ENCODE results near the gene CREB3L1.

CREB3L1 gene

DNA sequence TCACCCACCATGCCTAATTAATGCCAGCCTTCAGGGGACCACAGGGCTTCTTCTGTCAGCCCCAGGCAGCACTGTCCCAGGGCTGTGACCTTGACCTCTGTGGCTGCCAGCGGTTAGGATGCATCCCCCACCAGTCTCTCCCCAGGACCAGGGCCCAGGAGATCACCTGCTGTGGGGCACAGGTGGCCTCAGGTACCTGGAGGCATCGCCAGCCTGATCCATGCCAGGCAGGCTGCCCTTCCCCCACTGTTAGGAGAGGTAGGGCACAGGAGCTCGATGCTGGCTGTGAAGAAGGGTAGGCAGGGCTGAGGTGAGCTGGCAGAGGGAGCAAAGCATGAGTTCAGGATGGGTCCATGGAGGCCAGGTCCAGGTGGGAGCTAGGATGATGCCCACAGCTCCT, 87.3 kb downstream of the CREB3L1 start:
- ChIA-PET CTCF (interaction anchor here (1.0 to 27.5 kb wide), 10 partner anchors 13 to 204 kb away, joined by 3 to 498 read pairs (median 4); partner anchors contain the start of gene DGKZ), POLR2A (no interaction called here)
- no peak overlapping the region for H3K4me3 ChIP-seq (ENCODE audit: low read depth, low read length)
- TF ChIP-seq, protein P1, sequence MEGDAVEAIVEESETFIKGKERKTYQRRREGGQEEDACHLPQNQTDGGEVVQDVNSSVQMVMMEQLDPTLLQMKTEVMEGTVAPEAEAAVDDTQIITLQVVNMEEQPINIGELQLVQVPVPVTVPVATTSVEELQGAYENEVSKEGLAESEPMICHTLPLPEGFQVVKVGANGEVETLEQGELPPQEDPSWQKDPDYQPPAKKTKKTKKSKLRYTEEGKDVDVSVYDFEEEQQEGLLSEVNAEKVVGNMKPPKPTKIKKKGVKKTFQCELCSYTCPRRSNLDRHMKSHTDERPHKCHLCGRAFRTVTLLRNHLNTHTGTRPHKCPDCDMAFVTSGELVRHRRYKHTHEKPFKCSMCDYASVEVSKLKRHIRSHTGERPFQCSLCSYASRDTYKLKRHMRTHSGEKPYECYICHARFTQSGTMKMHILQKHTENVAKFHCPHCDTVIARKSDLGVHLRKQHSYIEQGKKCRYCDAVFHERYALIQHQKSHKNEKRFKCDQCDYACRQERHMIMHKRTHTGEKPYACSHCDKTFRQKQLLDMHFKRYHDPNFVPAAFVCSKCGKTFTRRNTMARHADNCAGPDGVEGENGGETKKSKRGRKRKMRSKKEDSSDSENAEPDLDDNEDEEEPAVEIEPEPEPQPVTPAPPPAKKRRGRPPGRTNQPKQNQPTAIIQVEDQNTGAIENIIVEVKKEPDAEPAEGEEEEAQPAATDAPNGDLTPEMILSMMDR (IDR thresholded peaks at IDR 0.05; ENCODE audit: insufficient read depth, low read length, missing control alignments): no peak
- no peak for DNase-seq (ENCODE audit: low read depth, low spot score)

DNA sequence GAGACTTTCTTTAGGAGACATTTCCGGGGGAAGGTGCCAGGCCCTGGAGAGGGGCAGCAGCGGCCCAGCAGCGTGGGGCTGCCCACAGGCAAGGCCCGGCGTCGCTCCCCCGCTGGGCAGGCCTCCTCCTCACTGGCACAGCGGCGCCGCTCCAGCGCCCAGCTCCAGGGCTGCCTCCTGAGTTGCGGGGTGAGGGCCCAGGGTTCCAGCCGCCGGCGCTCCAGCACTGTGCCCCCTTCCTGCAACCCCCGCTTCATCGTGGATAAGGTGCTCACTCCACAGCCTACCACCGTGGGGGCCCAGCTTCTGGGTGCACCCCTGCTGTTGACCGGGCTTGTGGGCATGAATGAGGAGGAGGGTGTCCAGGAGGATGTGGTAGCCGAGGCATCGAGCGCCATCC, 88.8 kb downstream of the CREB3L1 start:
- POLR2A ChIA-PET: interaction anchor here (0.6 kb wide), 1 partner anchor 268 kb away, joined by 3 read pairs; no protein-coding TSS in a partner anchor
- no peak overlapping the region for H3K4me3 ChIP-seq (ENCODE audit: low read depth, low read length)
- TF ChIP-seq, protein P1 (IDR thresholded peaks at IDR 0.05; ENCODE audit: insufficient read depth, low read length, missing control alignments): no peak
- no peak for DNase-seq (ENCODE audit: low read depth, low spot score)
- CTCF ChIA-PET: interaction anchor here (0.6 to 27.5 kb wide), 13 partner anchors 12 to 640 kb away, joined by 3 to 498 read pairs (median 3); partner anchors contain the start of genes CREB3L1 and DGKZ

DNA sequence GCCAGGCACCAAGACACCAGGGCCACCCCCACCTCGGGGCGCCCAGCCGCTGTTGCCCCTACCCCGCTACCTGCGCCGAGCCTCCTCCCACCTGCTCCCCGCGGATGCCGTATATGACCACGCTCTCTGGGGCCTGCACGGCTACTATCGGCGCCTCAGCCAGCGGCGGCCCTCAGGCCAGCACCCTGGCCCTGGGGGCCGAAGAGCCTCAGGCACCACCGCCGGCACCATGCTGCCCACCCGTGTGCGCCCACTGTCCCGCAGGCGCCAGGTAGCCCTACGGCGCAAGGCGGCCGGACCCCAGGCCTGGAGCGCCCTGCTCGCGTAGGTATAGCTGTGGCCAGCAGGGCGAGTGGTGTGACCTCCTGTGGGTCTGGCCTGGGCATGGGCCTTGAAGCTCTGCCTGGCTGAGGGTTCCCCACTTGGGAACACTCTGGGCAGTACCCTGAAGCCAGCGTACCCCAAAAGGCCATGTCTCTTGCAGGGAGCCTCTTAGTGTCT, 89.2 kb downstream of the CREB3L1 start:
- POLR2A ChIA-PET: no interaction called here
- no peak overlapping the region for H3K4me3 ChIP-seq (ENCODE audit: low read depth, low read length)
- CTCF ChIA-PET: interaction anchor here (0.6 to 27.5 kb wide), 14 partner anchors 10 to 639 kb away, joined by 3 to 498 read pairs (median 4); partner anchors contain the start of genes CREB3L1 and DGKZ
- TF ChIP-seq, protein P1 (IDR thresholded peaks at IDR 0.05; ENCODE audit: insufficient read depth, low read length, missing control alignments): no peak
- DNase-seq (ENCODE audit: low read depth, low spot score): no peak

DNA sequence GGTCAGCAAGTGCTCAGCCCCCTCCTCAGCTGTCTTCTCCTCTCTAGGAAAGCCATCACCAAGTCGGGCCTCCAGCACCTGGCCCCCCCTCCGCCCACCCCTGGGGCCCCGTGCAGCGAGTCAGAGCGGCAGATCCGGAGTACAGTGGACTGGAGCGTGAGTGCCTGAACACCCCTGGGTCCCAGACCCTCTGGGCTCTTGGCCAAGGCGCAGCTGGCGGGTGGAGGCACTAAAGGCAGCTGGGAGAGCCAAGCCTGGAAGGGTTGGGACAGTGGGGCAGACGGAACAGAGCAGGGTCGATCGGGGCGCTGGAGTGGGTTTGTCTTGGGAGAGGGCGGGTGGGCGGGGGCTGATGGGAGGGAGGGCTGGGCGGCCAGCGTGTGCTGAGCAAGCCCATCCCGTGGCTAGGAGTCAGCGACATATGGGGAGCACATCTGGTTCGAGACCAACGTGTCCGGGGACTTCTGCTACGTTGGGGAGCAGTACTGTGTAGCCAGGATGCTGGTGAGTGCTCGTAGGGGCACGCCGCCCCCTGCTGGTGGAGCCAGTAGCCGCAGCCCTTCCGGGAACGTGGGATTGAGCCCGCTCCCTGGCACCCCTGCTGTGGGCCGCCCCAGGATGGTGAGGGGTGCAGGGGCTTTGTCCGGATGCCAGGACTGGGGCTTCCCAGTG, 89.9 kb downstream of the CREB3L1 start:
- DNase-seq (ENCODE audit: low read depth, low spot score): no peak
- TF ChIP-seq, protein P1 (IDR thresholded peaks at IDR 0.05; ENCODE audit: insufficient read depth, low read length, missing control alignments): peak; percentile 89
- ChIA-PET CTCF (interaction anchor here (0.6 to 27.5 kb wide), 27 partner anchors 9 to 320 kb away, joined by 3 to 498 read pairs (median 4); partner anchors contain the start of genes ATG13, CREB3L1 and DGKZ), POLR2A (no interaction called here)
- H3K4me3 ChIP-seq (ENCODE audit: low read depth, low read length): no peak overlapping the region

DNA sequence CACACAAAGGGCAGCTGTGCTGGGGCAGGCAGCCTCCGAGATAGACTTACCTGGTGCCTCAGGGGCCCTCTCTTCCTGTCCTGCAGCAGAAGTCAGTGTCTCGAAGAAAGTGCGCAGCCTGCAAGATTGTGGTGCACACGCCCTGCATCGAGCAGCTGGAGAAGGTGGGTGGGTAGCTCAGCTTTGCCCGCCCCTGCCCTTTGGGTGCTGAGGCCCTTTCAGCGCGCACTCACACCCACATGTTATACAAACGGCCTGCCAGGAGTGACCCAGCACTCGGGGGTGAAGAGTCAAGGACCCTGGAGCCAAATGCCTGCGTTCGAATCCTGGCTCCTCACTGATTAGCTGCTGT, 90.4 kb downstream of the CREB3L1 start:
- no peak for DNase-seq (ENCODE audit: low read depth, low spot score)
- TF ChIP-seq, protein P1 (IDR thresholded peaks at IDR 0.05; ENCODE audit: insufficient read depth, low read length, missing control alignments): no peak
- H3K4me3 ChIP-seq (ENCODE audit: low read depth, low read length): no peak overlapping the region
- POLR2A ChIA-PET: no interaction called here
- CTCF ChIA-PET: interaction anchor here (0.7 to 27.5 kb wide), 24 partner anchors 10 to 595 kb away, joined by 3 to 498 read pairs (median 4); partner anchors contain the start of genes ATG13 and DGKZ

DNA sequence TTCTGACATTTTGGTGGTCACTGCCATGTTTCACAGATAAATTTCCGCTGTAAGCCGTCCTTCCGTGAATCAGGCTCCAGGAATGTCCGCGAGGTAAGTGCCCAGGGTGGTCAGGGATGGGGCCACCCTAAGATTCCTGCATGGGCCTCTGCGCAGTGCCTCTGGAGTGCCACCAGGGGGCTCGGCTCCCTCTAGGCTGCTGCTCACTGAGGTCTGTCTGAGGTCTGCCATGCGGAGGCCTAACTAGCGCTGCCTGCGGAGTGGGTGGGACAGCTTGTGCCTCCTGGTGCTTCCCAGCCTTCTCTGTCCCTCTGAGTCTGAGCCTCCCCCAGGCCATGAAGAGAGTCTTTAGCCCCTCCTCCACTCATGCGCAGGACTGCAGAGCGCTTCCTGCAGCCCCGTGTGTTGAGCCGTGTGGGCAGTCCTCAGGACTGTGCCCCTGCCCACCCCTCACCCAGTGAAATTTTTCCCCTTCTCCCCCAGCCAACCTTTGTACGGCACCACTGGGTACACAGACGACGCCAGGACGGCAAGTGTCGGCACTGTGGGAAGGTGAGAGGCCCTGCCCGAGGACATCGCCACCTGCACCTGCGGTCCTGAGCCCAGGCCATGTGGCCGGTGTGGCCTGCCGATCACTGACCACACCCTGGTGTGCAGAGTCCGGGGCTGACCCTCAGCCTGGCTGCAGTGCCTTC, 92.1 kb downstream of the CREB3L1 start:
- no peak for DNase-seq (ENCODE audit: low read depth, low spot score)
- TF ChIP-seq, protein P1 (IDR thresholded peaks at IDR 0.05; ENCODE audit: insufficient read depth, low read length, missing control alignments): peak; percentile 99
- H3K4me3 ChIP-seq (ENCODE audit: low read depth, low read length): no peak overlapping the region
- CTCF ChIA-PET: interaction anchor here (0.9 to 27.5 kb wide), 15 partner anchors 8 to 255 kb away, joined by 3 to 498 read pairs (median 5); partner anchors contain the start of gene DGKZ
- POLR2A ChIA-PET: interaction anchor here (0.7 kb wide), 1 partner anchor 278 kb away, joined by 5 read pairs; no protein-coding TSS in a partner anchor
